Endodermal cell (in vitro differentiated cells): ENCODE measurements around the gene ZDHHC24. TPM values are rescaled to one million over a fixed set of nuclear protein-coding genes. Genes with fewer than 3 reads are reported as not detected.

ENCODE experiments used
- DNase-seq: peaks from one replicate; pipeline ENCODE4 v3.0.0-alpha.2; 2017
- H3K27ac ChIP-seq: 2 replicates; pipeline ENCODE4 v1.5.1; 2013; ENCODE audit warnings: mild to moderate bottlenecking, low read depth, low read length, moderate library complexity
- H3K27me3 ChIP-seq: 2 replicates; pipeline ENCODE4 v1.6.1; 2013; ENCODE audit warnings: mild to moderate bottlenecking, low read length, moderate library complexity; ENCODE audit not compliant: insufficient read depth, control insufficient read depth, poor library complexity, severe bottlenecking
- H3K36me3 ChIP-seq: 2 replicates; pipeline ENCODE4 v1.7.0; 2013; ENCODE audit warnings: mild to moderate bottlenecking, low read length, moderate library complexity; ENCODE audit not compliant: control insufficient read depth, insufficient read depth
- H3K4me1 ChIP-seq: one replicate; pipeline ENCODE4 v1.7.0; 2013; ENCODE audit warnings: low read length; ENCODE audit not compliant: control insufficient read depth, insufficient read depth
- H3K4me3 ChIP-seq: 2 replicates; pipeline ENCODE4 v1.5.1; 2013; ENCODE audit warnings: mild to moderate bottlenecking, low read length, moderate library complexity
- H3K9ac ChIP-seq: 2 replicates; pipeline ENCODE4 v1.6.1; 2013; ENCODE audit warnings: mild to moderate bottlenecking, low read length, moderate library complexity; ENCODE audit not compliant: poor library complexity, severe bottlenecking; ENCODE audit errors: extremely low read depth
- H3K9me3 ChIP-seq: 2 replicates; pipeline ENCODE4 v1.6.1; 2013; ENCODE audit warnings: mild to moderate bottlenecking, low read length, moderate library complexity; ENCODE audit not compliant: control insufficient read depth
- H3K27ac Mint-ChIP-seq: 2 replicates; pipeline ENCODE4 v1.8.0; 2020; ENCODE audit warnings: mixed read lengths
- H3K27me3 Mint-ChIP-seq: 2 replicates; pipeline ENCODE4 v1.8.0; 2021; ENCODE audit warnings: mild to moderate bottlenecking, mixed read lengths; ENCODE audit not compliant: insufficient read depth
- H3K36me3 Mint-ChIP-seq: 2 replicates; pipeline ENCODE4 v1.8.0; 2020; ENCODE audit warnings: low read depth, mixed read lengths
- H3K4me1 Mint-ChIP-seq: 2 replicates; pipeline ENCODE4 v1.8.0; 2020; ENCODE audit warnings: mixed read lengths
- H3K4me3 Mint-ChIP-seq: 2 replicates; pipeline ENCODE4 v1.8.0; 2020; ENCODE audit warnings: mild to moderate bottlenecking, moderate library complexity, mixed read lengths
- H3K9me3 Mint-ChIP-seq: 2 replicates; pipeline ENCODE4 v1.8.0; 2020; ENCODE audit warnings: mild to moderate bottlenecking, mixed read lengths
- WGBS, 2 experiments: methylation state at CpG; one replicate each; pipeline versions ENCODE4 v1.1.5 to v1.1.7; 2013; ENCODE audit warnings: missing lambda C conversion rate in 2 of 2, mixed read lengths in 1 of 2; ENCODE audit not compliant: insufficient coverage in 1 of 2, insufficient read length in 1 of 2; 5-methylcytosine and 5-hydroxymethylcytosine counted together
- total RNA-seq, 2 donors: library from RNA; stranded (reverse); fragmentation: NEBNext Ultra II Directional in 1 of 2; extraction: Animal tissue kit (Norgen Biotek cat#: 25700) in 1 of 2; gene quantifications; 2 replicates in 1 of 2; 3 replicates in 1 of 2; pipeline ENCODE4 v1.2.1, GENCODE V29; 2021
- TF ChIP-seq, protein P1 (sequence below): fragments of 200-600 bp; sonication (generic); conservative IDR thresholded peaks from 2 replicates; pipeline ENCODE4 v1.5.0; 2021; ENCODE audit warnings: antibody characterized with exemption, mild to moderate bottlenecking

Gene ZDHHC24
- total RNA-seq, 2 donors from 2014 or later, result 10.6 to 11.7 TPM

DNA sequence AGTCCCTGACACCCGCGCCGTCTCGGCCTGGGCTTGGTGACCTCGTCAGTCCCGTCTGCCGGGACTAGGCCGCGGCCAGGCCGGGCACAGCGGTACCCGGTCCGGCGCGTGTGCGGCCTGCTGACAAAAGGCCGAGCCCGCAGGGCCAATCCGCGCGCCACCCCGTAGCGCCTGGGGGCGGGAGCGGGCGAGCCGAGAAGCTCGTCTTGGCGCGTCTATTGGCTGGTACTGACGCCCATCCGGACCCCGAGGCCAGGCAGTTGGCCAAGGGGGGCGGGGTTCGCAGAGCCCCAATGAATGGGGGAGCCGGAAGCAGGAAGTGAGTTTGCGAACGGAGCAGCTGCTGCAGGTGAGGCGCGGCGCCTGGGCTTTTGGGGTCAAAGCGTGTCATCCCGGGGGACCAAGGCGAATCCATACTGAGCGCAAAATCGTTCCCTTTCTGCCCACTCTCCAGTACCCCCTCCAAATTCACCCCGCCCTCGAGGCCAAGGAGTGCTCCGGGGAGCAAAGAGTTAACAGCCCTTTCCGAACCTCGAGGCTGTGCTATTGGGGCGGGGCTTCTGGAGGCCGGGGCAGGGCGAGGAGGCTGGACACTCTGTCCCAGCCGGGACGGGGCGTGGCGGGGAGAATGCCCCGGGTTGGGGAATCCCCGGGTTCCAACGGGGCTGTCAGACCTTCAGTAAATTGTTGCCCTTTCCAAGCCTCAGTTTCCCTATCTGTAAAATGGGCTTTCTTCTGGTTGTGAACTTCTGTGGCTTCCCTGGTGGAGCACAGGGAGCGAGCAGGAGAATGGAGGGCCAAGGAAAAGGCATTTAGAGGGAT is 65.5 kb downstream of the ZDHHC24 start, which contains the start of gene DPP3:
Gene DPP3, plus strand, starts transcription at position 318 of the 822 bp plus-strand sequence. CDS start 1,767 bp downstream, outside the sequence.
- Histone ChIP-seq H3K27ac (peak within 1 kb of the TSS; percentile 92), H3K9me3 (no peaks in the 10 kb centered on the region), H3K4me1 (no peaks in the 10 kb centered on the region), H3K4me3 (peak within 1 kb of the TSS; percentile 88), H3K27me3 (no peaks in the 10 kb centered on the region), H3K36me3 (peaks cover 23% of the 10 kb centered on the region), H3K9ac (peak within 1 kb of the TSS; percentile 88)
- TF ChIP-seq, protein P1, sequence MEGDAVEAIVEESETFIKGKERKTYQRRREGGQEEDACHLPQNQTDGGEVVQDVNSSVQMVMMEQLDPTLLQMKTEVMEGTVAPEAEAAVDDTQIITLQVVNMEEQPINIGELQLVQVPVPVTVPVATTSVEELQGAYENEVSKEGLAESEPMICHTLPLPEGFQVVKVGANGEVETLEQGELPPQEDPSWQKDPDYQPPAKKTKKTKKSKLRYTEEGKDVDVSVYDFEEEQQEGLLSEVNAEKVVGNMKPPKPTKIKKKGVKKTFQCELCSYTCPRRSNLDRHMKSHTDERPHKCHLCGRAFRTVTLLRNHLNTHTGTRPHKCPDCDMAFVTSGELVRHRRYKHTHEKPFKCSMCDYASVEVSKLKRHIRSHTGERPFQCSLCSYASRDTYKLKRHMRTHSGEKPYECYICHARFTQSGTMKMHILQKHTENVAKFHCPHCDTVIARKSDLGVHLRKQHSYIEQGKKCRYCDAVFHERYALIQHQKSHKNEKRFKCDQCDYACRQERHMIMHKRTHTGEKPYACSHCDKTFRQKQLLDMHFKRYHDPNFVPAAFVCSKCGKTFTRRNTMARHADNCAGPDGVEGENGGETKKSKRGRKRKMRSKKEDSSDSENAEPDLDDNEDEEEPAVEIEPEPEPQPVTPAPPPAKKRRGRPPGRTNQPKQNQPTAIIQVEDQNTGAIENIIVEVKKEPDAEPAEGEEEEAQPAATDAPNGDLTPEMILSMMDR, result no peak
- H3K36me3 Mint-ChIP-seq, result peaks cover 21% of the 10 kb centered on the region
- no peaks in the 10 kb centered on the region for H3K27me3 Mint-ChIP-seq
- H3K4me1 Mint-ChIP-seq, result no peaks in the 10 kb centered on the region
- peak within 1 kb of the TSS; percentile 89 for H3K4me3 Mint-ChIP-seq
- WGBS, 2 experiments, result 1 to 2% methylated on average over 23 to 62 of the region's 62 CpGs
- H3K27ac Mint-ChIP-seq, result peak within 1 kb of the TSS; percentile 96
- DNase-seq, result peak; percentile 99
- no peaks in the 10 kb centered on the region for H3K9me3 Mint-ChIP-seq

DNA sequence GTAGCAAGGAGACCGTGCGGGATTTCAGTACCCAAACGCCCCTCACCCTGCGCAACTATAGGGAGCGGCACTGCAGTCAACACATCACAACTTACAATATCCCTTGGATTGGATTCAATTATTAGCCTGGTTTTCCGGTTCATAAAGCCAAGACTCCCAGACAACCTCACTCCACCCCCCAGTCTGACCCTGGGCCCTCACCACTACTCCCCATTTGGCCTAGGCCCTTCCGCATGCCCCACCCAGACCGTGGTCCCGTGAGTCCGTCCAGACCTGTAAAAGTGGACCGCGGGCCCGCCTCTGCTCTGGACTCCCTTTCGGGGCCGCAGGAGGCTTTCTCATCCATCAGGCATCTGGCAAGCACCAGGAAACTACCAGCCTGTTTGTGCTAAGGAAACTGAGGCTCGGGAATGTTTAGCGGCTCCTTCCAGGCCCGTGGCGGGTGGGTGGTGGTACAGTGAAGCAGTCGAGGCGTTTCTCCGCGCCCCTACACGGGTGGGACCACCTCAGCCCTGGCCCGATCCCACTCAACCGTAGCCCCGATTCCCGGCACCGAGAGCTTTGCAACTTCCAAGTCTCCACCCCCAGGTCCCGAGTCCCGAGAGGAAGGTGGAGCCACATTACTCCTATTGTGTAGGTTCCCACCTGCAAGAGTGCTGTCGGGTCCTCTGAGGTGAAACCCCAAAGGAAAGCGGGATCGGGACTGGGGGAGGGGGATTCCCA is 66.3 kb downstream of the ZDHHC24 start:
- WGBS, 2 experiments, result 5 to 8% methylated on average over 22 to 34 of the region's 34 CpGs
- H3K27ac ChIP-seq, result peak overlapping the region; percentile 92
- Mint-ChIP-seq H3K27ac (peak overlapping the region; percentile 96), H3K4me1 (no peaks in the 10 kb centered on the region), H3K9me3 (no peaks in the 10 kb centered on the region), H3K4me3 (peak overlapping the region; percentile 89), H3K36me3 (peaks cover 17% of the 10 kb centered on the region), H3K27me3 (no peaks in the 10 kb centered on the region)
- H3K36me3 ChIP-seq, result peaks cover 20% of the 10 kb centered on the region
- no peaks in the 10 kb centered on the region for H3K9me3 ChIP-seq
- peak; percentile 53 for DNase-seq
- TF ChIP-seq, protein P1, result no peak
- peak overlapping the region; percentile 88 for H3K4me3 ChIP-seq
- H3K27me3 ChIP-seq, result no peaks in the 10 kb centered on the region
- H3K4me1 ChIP-seq, result no peaks in the 10 kb centered on the region
- peak overlapping the region; percentile 88 for H3K9ac ChIP-seq

DNA sequence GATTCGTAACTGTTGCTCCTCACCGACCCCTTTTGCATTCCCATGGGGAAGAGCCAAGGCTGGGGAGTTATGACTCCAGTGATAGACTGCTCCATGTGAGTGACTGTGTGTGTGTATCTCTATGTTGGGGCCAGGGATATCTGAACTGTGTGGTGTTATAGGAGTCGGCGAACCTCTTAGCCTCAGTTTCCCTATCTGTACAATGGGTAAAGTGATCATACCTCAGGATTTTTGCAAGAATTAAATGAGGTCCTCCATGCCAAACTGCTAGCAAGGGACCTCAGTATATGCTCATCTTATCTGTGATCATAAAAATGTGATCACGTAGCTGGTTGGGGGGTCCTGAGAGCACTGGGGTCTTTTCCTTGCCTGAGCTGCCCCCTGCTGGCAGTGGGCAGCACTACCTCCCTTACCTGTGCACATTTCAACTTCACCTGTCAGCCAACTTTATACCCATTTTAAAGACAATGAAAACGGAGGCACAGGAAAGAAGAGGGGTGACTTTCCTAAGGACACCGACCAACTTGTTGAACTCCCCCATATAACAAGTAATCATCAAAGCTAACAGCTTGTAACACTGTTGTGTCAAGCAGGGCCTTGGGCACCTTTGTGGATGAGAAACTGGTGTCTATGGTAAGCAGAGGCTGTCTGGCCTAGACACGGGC is 67.0 kb downstream of the ZDHHC24 start:
- Mint-ChIP-seq H3K27ac (peak overlapping the region; percentile 96), H3K9me3 (no peaks in the 10 kb centered on the region), H3K27me3 (no peaks in the 10 kb centered on the region)

More for the DNA sequence above, 67.0 kb downstream of the ZDHHC24 start:
- Mint-ChIP-seq H3K4me1 (peaks cover 4% of the 10 kb centered on the region), H3K4me3 (peak overlapping the region; percentile 89), H3K36me3 (peaks cover 15% of the 10 kb centered on the region)
- WGBS, 2 experiments, result 67 to 76% methylated on average over 6 to 7 of the region's 8 CpGs
- Histone ChIP-seq H3K4me3 (peak overlapping the region; percentile 88), H3K27ac (no peak overlapping the region), H3K27me3 (no peaks in the 10 kb centered on the region), H3K36me3 (peaks cover 20% of the 10 kb centered on the region), H3K4me1 (peaks cover 6% of the 10 kb centered on the region), H3K9ac (peak overlapping the region; percentile 88), H3K9me3 (no peaks in the 10 kb centered on the region)
- peak; percentile 77 for DNase-seq
- TF ChIP-seq, protein P1, result peak; percentile 93
